HepG2 (cell line): ENCODE data around the gene RASA2. TPM values are rescaled to one million over a fixed set of nuclear protein-coding genes. Genes with fewer than 3 reads are reported as not detected.

Experiments
- ATAC-seq: fragments of 200-7000 bp; cut with Tn5 transposase; 3 replicates; pipeline ENCODE4 v1.9.1; 2020; ENCODE audit warnings: mild to moderate bottlenecking, moderate library complexity
- BruUV-seq: library from RNA; stranded (reverse); fragments of 400-500 nt; replicated peaks from 2 replicates; lab custom pipeline; 2021; lab: Mats Ljungman, UMichigan
- CTCF ChIA-PET: fragments of 300-600 bp; formaldehyde crosslinking; extraction: SDS; loops from one replicate; lab custom pipeline; 2021; ENCODE audit warnings: low total read pairs, inconsistent platforms, low intra/inter-chr PET ratio; lab: Yijun Ruan, JAX
- POLR2A ChIA-PET: fragments of 350-600 bp; sonication (Branson Sonifier 250); formaldehyde crosslinking; loops from one replicate; lab custom pipeline; 2020; ENCODE audit warnings: antibody characterized with exemption, inconsistent platforms; lab: Yijun Ruan, JAX
- DNase-seq: peaks from one replicate; pipeline ENCODE4 v3.0.0-alpha.2; 2015; ENCODE audit warnings: low spot score
- FAIRE-seq: peaks from 3 replicates; lab custom pipeline; 2011; peaks lifted over from hg19 to GRCh38; lab: Jason Lieb, UNC
- H2AFZ ChIP-seq: one replicate; pipeline ENCODE4 v1.6.1; 2011; ENCODE audit warnings: low read length, inconsistent platforms
- H3K27ac ChIP-seq: fragments of 300-600 bp; 3 replicates; pipeline ENCODE4 v1.8.0; 2011; ENCODE audit warnings: mixed run types, mild to moderate bottlenecking, mixed read lengths, low read length, inconsistent platforms; ENCODE audit not compliant: insufficient read depth; ENCODE audit errors: extremely low read length
- H3K27me3 ChIP-seq, 2 experiments: fragments of 200-600 bp in 1 of 2; 2 replicates in 1 of 2; 3 replicates in 1 of 2; pipeline versions ENCODE4 v1.6.0 to v1.8.0; 2011; ENCODE audit warnings: low read length in 2 of 2, mild to moderate bottlenecking in 2 of 2, moderate library complexity in 2 of 2, inconsistent platforms in 1 of 2; ENCODE audit not compliant: insufficient read depth in 2 of 2, control insufficient read depth in 1 of 2
- H3K36me3 ChIP-seq, 2 experiments: fragments of 200-600 bp in 1 of 2; replicated peaks in 1 of 2; 2 replicates in 1 of 2; 3 replicates in 1 of 2; pipeline versions ENCODE4 v1.5.1 to v1.8.0; 2011; ENCODE audit warnings: low read length in 2 of 2, inconsistent platforms in 1 of 2; ENCODE audit not compliant: insufficient read depth in 2 of 2, control insufficient read depth in 1 of 2
- H3K4me1 ChIP-seq: 2 replicates; pipeline ENCODE4 v1.5.1; 2012; ENCODE audit warnings: low read length, inconsistent platforms; ENCODE audit not compliant: insufficient read depth
- H3K4me2 ChIP-seq: 2 replicates; pipeline ENCODE4 v1.6.0; 2011; ENCODE audit warnings: low read depth, low read length, inconsistent platforms
- H3K4me3 ChIP-seq, 3 experiments: fragments of 200-600 bp in 1 of 3; sonication (generic), shearing (Covaris generic) in 1 of 3; replicated peaks in 1 of 3; 2 replicates each; pipeline ENCODE4 v1.5.1; 2011 to 2016; ENCODE audit warnings: low read length in 3 of 3, inconsistent platforms in 2 of 3, low read depth in 2 of 3, mild to moderate bottlenecking in 2 of 3, control low read depth in 1 of 3, mixed read lengths in 1 of 3; ENCODE audit not compliant: insufficient read depth in 1 of 3
- H3K79me2 ChIP-seq: one replicate; pipeline ENCODE4 v1.6.1; 2011; ENCODE audit warnings: low read length, inconsistent platforms; ENCODE audit not compliant: insufficient read depth
- H3K9ac ChIP-seq: 2 replicates; pipeline ENCODE4 v1.6.0; 2011; ENCODE audit warnings: mild to moderate bottlenecking, low read depth, low read length, inconsistent platforms; ENCODE audit not compliant: insufficient read depth
- H3K9me3 ChIP-seq: 2 replicates; pipeline ENCODE4 v1.5.1; 2012; ENCODE audit warnings: mild to moderate bottlenecking, low read length
- H4K20me1 ChIP-seq: 2 replicates; pipeline ENCODE4 v1.6.0; 2011; ENCODE audit warnings: inconsistent platforms, mild to moderate bottlenecking, low read length, moderate library complexity; ENCODE audit not compliant: insufficient read depth
- CERS6 ChIP-seq: sonication (generic); formaldehyde crosslinking; IDR thresholded peaks from 2 replicates; pipeline ENCODE4 v1.5.0; 2020; ENCODE audit warnings: missing genetic modification reagents
- ETS1 ChIP-seq: sonication (generic); formaldehyde crosslinking; IDR thresholded peaks from 2 replicates; pipeline ENCODE4 v1.4.0; 2020; ENCODE audit warnings: missing genetic modification reagents
- FOSL2 ChIP-seq: sonication (generic); formaldehyde crosslinking; IDR thresholded peaks from 2 replicates; pipeline ENCODE4 v1.4.0; 2020; ENCODE audit warnings: missing genetic modification reagents
- MNT ChIP-seq: fragments of 450-650 bp; IDR thresholded peaks from 2 replicates; pipeline ENCODE4 v1.6.1; 2016
- ZBTB7A ChIP-seq: sonication (generic); formaldehyde crosslinking; IDR thresholded peaks from 2 replicates; pipeline ENCODE4 v1.8.0; 2022; ENCODE audit warnings: mild to moderate bottlenecking, missing genetic modification reagents
- ZNF160 ChIP-seq: sonication (generic); formaldehyde crosslinking; IDR thresholded peaks from 2 replicates; pipeline ENCODE4 v1.8.0; 2022; ENCODE audit warnings: mild to moderate bottlenecking, inconsistent platforms, missing genetic modification reagents
- ZNF20 ChIP-seq: sonication (generic); formaldehyde crosslinking; IDR thresholded peaks from 2 replicates; pipeline ENCODE4 v1.4.0; 2020; ENCODE audit warnings: mild to moderate bottlenecking, moderate library complexity, missing genetic modification reagents
- ZNF235 ChIP-seq: sonication (generic); formaldehyde crosslinking; IDR thresholded peaks from 2 replicates; pipeline ENCODE4 v1.8.1; 2023; ENCODE audit warnings: mild to moderate bottlenecking, missing genetic modification reagents, borderline replicate concordance
- ZNF331 ChIP-seq: sonication (generic); formaldehyde crosslinking; IDR thresholded peaks from 2 replicates; pipeline ENCODE4 v1.4.0; 2020; ENCODE audit warnings: missing genetic modification reagents
- ZNF431 ChIP-seq: sonication (generic); formaldehyde crosslinking; IDR thresholded peaks from 2 replicates; pipeline ENCODE4 v1.9.0; 2022; ENCODE audit warnings: missing genetic modification reagents, low read depth, mild to moderate bottlenecking, borderline replicate concordance
- ZNF597 ChIP-seq: sonication (generic); formaldehyde crosslinking; IDR thresholded peaks from 2 replicates; pipeline ENCODE4 v1.5.0; 2020; ENCODE audit warnings: missing genetic modification reagents
- WGBS: methylation state at CpG from one replicate; pipeline ENCODE4 v1.1.6; 2017; ENCODE audit warnings: low lambda C conversion rate; 5-methylcytosine and 5-hydroxymethylcytosine counted together
- in situ Hi-C: cut with HindIII; loops from 2 replicates; pipeline ENCODE4 v1.10.0; 2017; ENCODE audit warnings: low pct_unique_long_range_greater_than_20kb; ENCODE audit not compliant: extremely low pct_ligation_motif_present
- intact Hi-C: fragments of 100-400 bp; cut with micrococcal nuclease; formaldehyde crosslinking; loops from one replicate; pipeline ENCODE4 v1.10.0; 2022; ENCODE audit not compliant: unreplicated experiment
- polyA plus RNA-seq, 8 experiments: library from polyadenylated mRNA; depleted of rRNA in 3 of 8; stranded (reverse) in 7 of 8; unstranded in 1 of 8; fragments of >200 nt; fragmentation: Illumina TruSeq in 4 of 8; extraction: Trizol in 4 of 8; gene quantifications; 2 replicates each; pipeline versions ENCODE4 v1.2.1 to v1.2.3, GENCODE V29; 2011 to 2016; ENCODE audit warnings: low read depth in 4 of 8, missing spikeins in 1 of 8, mixed read lengths in 1 of 8; ENCODE audit not compliant: insufficient read depth in 1 of 8
- total RNA-seq, 5 experiments: library from RNA; depleted of rRNA; stranded (reverse); fragments of >200 nt; fragmentation: Illumina TruSeq; extraction: Trizol; gene quantifications; 2 replicates each; pipeline ENCODE4 v1.2.3, GENCODE V29; 2016; ENCODE audit warnings: low read depth in 1 of 5
- TF ChIP-seq, protein P1 (sequence below): sonication (generic); formaldehyde crosslinking; IDR thresholded peaks from 2 replicates; pipeline ENCODE4 v1.5.0; 2020; ENCODE audit warnings: missing genetic modification reagents

The RASA2 gene
- total and polyA plus RNA-seq, 2 of the 13 experiments (the other 11 are each of a cell fraction or from before 2014, with no cell fraction given) = 5.4 to 8.5 TPM

DNA sequence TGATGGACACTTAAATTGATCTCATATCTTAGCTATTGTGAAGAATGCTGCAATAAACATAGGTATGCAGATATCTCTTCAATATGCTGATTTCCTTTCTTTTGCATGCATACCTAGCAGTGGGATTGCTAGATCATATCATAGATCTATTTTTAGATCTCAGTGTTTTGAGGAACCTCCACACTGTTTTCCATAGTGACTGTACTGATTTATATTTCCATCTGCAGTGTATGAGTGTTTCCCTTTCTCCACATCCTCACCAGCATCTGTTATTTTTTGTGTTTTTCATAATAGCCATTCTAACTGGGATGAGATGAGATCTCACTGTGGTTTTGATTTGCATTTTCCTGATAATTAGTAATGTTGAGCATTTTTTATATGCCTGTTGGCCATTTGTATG lies 17.1 kb upstream of the RASA2 start (continued):
- no peak for TF ChIP-seq CERS6 (CRISPR knock-in tag)
- TF ChIP-seq ZNF20 = no peak
- TF ChIP-seq ZNF431 (CRISPR knock-in tag) = no peak
- no peak for TF ChIP-seq ETS1 (CRISPR knock-in tag)
- no peak for TF ChIP-seq MNT
- TF ChIP-seq, protein P1, sequence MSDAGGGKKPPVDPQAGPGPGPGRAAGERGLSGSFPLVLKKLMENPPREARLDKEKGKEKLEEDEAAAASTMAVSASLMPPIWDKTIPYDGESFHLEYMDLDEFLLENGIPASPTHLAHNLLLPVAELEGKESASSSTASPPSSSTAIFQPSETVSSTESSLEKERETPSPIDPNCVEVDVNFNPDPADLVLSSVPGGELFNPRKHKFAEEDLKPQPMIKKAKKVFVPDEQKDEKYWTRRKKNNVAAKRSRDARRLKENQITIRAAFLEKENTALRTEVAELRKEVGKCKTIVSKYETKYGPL (CRISPR knock-in tag) = no peak
- no peak for TF ChIP-seq ZNF331 (CRISPR knock-in tag)
- TF ChIP-seq ZNF160 (CRISPR knock-in tag) = no peak
- TF ChIP-seq, all 625 proteins: peak for 0

DNA sequence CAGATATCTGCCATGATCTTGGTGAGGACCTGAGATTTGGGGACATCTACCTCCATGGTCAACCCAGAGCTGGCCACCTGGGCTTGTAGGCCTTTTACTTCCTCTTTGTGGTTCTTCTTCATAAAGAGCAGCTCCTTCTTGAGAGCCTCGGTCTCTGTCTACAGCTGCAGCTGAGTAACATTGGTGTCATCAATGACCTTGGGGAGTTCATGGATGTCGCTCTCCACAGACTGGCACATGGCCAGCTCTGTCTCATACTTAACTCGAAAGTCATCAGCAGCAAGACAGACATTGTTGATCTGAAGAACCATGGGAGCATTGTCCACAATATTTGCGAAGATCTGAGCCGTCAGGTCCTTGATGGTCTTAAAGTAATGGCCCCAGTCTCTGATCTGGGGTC lies 15.7 kb upstream of the RASA2 start:
- H3K9me3 ChIP-seq = no peaks in the 10 kb centered on the region
- ChIA-PET CTCF (interaction anchor here (1.1 kb wide), 1 partner anchor 11 kb away, joined by 3 read pairs; no protein-coding TSS in a partner anchor), POLR2A (interaction anchor here (1.1 to 2.0 kb wide), 2 partner anchors 16 to 41 kb away, joined by 3 to 5 read pairs; partner anchors contain the start of gene RASA2)
- no peaks in the 10 kb centered on the region for H4K20me1 ChIP-seq
- H3K4me2 ChIP-seq = peak overlapping the region; percentile 34; the same call in 1 of the 2 replicates
- WGBS = 8% methylated on average over 5 of the region's 5 CpGs
- no TSS peak for BruUV-seq
- H3K4me1 ChIP-seq = peaks cover 10% of the 10 kb centered on the region; the same call in 1 of the 2 replicates
- no peak overlapping the region for H3K27ac ChIP-seq
- H3K4me3 ChIP-seq = no peak overlapping the region
- intact Hi-C loops (no loop called here), in situ Hi-C loops (no loop called here)
- peak; percentile 36 for DNase-seq
- no peak overlapping the region for H2AFZ ChIP-seq
- no peak overlapping the region for H3K9ac ChIP-seq
- TF ChIP-seq ZBTB7A (CRISPR knock-in tag) = no peak
- 0 out of 2 replicates have a peak, but pooled peaks have one; percentile 15 for TF ChIP-seq FOSL2 (CRISPR knock-in tag)
- TF ChIP-seq ZNF235 (CRISPR knock-in tag) = no peak
- TF ChIP-seq ZNF597 (CRISPR knock-in tag) = no peak
- TF ChIP-seq, all 625 proteins: peak for 1
- ATAC-seq = no peak
- Histone ChIP-seq H3K79me2 (no peaks in the 10 kb centered on the region), H3K36me3 (no peaks in the 10 kb centered on the region), H3K27me3 (0 out of 5 replicates have a peak, but pooled peaks cover 0 to 2% of the 10 kb centered on the region in 2 experiments)
- no peak for FAIRE-seq
